Raji (cell line): ENCODE measurements around the gene LEMD1.

Source experiments
- POLR2A ChIP-seq: IDR thresholded peaks from 2 replicates; pipeline ENCODE4 v1.6.1; 2011; ENCODE audit warnings: low read depth, low read length, control low read depth; ENCODE audit not compliant: insufficient read depth

The LEMD1 gene

GRCh38 chr1:205354259-205355074, 67.4 kb downstream of the LEMD1 start:
- no peak for TF ChIP-seq POLR2A

DNA sequence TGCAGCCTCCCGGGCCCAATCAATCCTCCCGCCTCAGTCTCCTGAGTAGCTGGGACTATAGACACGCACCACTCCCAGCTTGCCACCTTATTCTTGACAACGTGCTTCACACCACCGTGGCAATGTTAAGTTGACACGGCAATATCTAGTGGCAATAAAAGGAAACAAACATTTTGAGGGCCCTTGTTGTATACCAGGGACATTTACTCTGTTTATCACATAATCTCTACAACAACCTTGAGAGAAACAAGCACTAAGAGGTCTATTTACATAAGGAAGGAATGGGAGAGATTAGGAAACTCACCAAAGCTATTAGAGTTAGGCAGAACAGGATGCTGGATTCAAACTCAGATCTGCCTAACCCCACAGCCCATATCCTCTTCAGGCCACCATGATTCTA, 68.2 kb downstream of the LEMD1 start:
- no peak for TF ChIP-seq POLR2A

- no peak for TF ChIP-seq POLR2A
These were observed 68.7 kb downstream of the LEMD1 start for GRCh38 chr1:205353191-205353590.

GRCh38 chr1:205351984-205352713, 69.7 kb downstream of the LEMD1 start:
- TF ChIP-seq POLR2A: no peak

GRCh38 chr1:205350691-205351141, 71.1 kb downstream of the LEMD1 start:
- no peak for TF ChIP-seq POLR2A

DNA sequence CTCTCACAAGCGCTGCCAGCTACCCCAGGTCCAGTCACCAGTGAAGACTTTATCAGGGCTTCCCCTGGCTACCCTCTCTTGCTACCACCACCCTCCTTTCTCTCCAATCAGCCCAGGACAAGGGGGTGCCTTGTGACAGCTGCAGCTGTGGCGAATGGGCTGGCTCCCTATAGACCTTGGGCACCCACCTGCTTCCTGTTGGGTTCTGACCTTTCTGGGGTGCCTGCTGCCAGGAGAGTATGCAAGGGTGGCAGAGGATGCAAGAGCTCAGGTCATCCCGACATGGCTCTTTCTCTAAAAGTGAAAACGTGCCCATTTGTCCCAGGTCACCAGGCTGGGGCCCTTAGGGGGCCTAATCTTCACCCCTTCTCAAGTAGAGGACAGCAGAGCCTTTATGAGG, 71.7 kb downstream of the LEMD1 start:
- TF ChIP-seq POLR2A: no peak

GRCh38 chr1:205348554-205349487, 73.0 kb downstream of the LEMD1 start:
- TF ChIP-seq POLR2A: no peak

DNA sequence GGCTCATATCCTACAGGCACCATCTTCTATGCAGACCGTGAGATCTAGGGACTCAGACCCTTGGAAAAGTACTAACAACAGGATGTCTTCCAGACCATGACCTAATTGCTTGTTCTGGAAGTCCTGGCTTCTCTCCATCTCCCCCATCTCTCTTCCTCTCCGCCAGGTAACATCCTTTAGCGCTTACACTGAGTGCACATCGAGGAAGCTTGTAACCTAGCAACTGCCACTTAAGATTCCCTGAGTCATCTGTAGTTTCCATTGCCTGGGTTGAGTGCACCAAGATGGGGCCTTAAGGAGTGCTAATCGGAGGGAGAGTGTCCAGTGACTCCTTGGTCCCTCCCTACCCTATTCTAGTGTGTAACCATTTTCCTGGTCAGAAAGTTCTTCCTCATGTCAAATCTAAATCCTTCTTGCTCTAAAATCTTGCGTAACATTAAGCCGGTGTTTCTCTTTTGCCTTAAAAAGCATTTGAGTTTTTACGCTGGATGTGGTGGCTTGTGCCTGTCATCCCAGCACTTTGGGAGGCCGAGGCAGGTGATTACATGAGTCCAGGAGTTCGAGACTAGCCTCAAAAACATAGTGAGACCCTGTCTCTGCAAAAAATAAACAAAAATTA, 74.8 kb downstream of the LEMD1 start:
- no peak for TF ChIP-seq POLR2A

- no peak for TF ChIP-seq POLR2A
These were observed 76.1 kb downstream of the LEMD1 start for GRCh38 chr1:205345761-205346160.

DNA sequence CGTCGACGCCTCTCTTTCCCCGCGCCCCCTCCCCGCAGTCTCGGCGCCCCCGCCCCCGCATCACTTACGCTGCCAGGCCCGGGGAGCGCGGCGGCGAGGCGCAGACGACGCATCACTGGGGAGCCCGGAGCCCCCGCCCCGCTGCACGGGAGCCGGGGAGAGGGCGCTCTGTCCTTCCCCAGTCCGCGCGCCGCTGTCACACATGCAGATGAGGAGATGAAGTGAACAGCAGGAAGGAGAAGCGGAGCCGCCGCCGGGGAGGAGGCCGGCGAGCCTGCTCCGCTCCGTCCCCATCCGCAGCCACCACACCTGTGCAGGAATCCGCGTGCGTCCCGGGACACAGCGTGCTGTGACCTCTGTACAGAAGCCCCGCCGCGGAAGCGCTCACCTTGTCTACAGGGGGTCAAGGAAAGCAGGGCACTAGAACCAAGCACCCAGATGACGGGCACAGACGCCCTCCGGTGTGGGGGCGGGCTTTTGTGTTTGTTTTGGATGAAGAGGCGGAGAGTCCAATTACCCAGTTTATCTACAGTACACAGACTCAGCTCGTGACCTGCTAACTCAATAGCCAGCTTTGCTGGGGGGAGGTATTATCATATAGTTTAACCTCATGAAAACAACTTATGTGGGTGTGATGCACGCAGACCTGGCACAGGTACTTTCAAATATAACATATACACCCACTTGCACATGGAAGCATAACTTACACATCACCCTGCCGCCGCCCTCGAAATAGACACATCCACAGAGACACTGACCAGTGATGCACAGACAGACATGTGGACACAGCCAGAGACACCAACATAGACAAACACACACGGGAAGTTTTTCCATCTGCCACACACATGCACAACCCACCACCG, 77.6 kb downstream of the LEMD1 start:
- no peak for TF ChIP-seq POLR2A

- no peak for TF ChIP-seq POLR2A
These were observed 78.3 kb downstream of the LEMD1 start for GRCh38 chr1:205343431-205344065.

GRCh38 chr1:205342986-205343385, 78.9 kb downstream of the LEMD1 start:
- no peak for TF ChIP-seq POLR2A

GRCh38 chr1:205340676-205341075, 81.2 kb downstream of the LEMD1 start:
- TF ChIP-seq POLR2A: no peak
